SK-N-SH (cell line): Measurements from ENCODE around the gene CTNNB1. TPM values are rescaled to one million over a fixed set of nuclear protein-coding genes. Genes with fewer than 3 reads are reported as not detected.

Experiments used
- CTCF ChIA-PET: fragments of 300-600, 350-600 bp; formaldehyde crosslinking; extraction: SDS; loops from one replicate; lab custom pipeline; 2021; lab: Yijun Ruan, JAX
- POLR2A ChIA-PET: fragments of 350-600 bp; sonication (Branson Sonifier 250); formaldehyde crosslinking; extraction: SDS; loops from one replicate; lab custom pipeline; 2020; ENCODE audit warnings: antibody characterized with exemption, inconsistent platforms; lab: Yijun Ruan, JAX
- DNase-seq: peaks from one replicate; pipeline ENCODE4 v3.0.0; 2012
- H2AFZ ChIP-seq: fragments of 200-600 bp; sonication (generic); 2 replicates; pipeline ENCODE4 v1.8.1; 2016; ENCODE audit warnings: antibody characterized with exemption, mild to moderate bottlenecking, low read depth
- H3F3A ChIP-seq: fragments of 200-600 bp; sonication (generic); replicated peaks from 2 replicates; pipeline ENCODE3; 2016; ENCODE audit warnings: antibody characterized with exemption, mild to moderate bottlenecking; ENCODE audit not compliant: insufficient read depth
- H3K27ac ChIP-seq, 2 experiments: fragments of 200-500 bp in 1 of 2; fragments of 200-600 bp in 1 of 2; sonication (Bioruptor generic) in 1 of 2; sonication (generic), shearing (Covaris generic) in 1 of 2; 2 replicates each; pipeline versions ENCODE4 v1.5.1 to v1.6.1; 2014 to 2016; ENCODE audit warnings: low read depth in 2 of 2, inconsistent platforms in 1 of 2, low read length in 1 of 2, mild to moderate bottlenecking in 1 of 2, mixed read lengths in 1 of 2
- H3K27me3 ChIP-seq: fragments of 200-600 bp; sonication (generic), shearing (Covaris generic); 2 replicates; pipeline ENCODE4 v1.6.1; 2016; ENCODE audit warnings: mixed run types; ENCODE audit not compliant: insufficient read depth
- H3K36me3 ChIP-seq, 2 experiments: fragments of 200-500 bp in 1 of 2; fragments of 200-600 bp in 1 of 2; sonication (Bioruptor generic) in 1 of 2; sonication (generic) in 1 of 2; replicated peaks in 1 of 2; 2 replicates each; pipeline versions ENCODE3 to v1.5.1; 2014 to 2016; ENCODE audit warnings: low read length in 1 of 2, mild to moderate bottlenecking in 1 of 2; ENCODE audit not compliant: insufficient read depth in 2 of 2, control insufficient read depth in 1 of 2
- H3K4me1 ChIP-seq, 2 experiments: fragments of 200-500 bp in 1 of 2; fragments of 200-600 bp in 1 of 2; sonication (Bioruptor generic) in 1 of 2; sonication (generic), shearing (Covaris generic) in 1 of 2; 2 replicates each; pipeline versions ENCODE4 v1.5.1 to v1.6.1; 2014 to 2016; ENCODE audit warnings: low read depth in 1 of 2, low read length in 1 of 2, mixed run types in 1 of 2; ENCODE audit not compliant: insufficient read depth in 2 of 2, control insufficient read depth in 1 of 2
- H3K4me2 ChIP-seq: fragments of 200-600 bp; sonication (generic), shearing (Covaris generic); 2 replicates; pipeline ENCODE4 v1.6.1; 2017; ENCODE audit warnings: mixed run types
- H3K4me3 ChIP-seq, 2 experiments: fragments of 200-500 bp in 1 of 2; fragments of 200-600 bp in 1 of 2; sonication (Bioruptor generic) in 1 of 2; sonication (generic), shearing (Covaris generic) in 1 of 2; 2 replicates each; pipeline versions ENCODE4 v1.5.1 to v1.8.1; 2014 to 2016; ENCODE audit warnings: low read depth in 2 of 2, inconsistent platforms in 1 of 2, low read length in 1 of 2, mild to moderate bottlenecking in 1 of 2, mixed read lengths in 1 of 2, moderate library complexity in 1 of 2
- H3K79me2 ChIP-seq: fragments of 200-600 bp; sonication (generic); 2 replicates; pipeline ENCODE4 v1.8.1; 2017; ENCODE audit warnings: mild to moderate bottlenecking; ENCODE audit not compliant: insufficient read depth
- H3K9ac ChIP-seq: fragments of 200-600 bp; sonication (generic); 2 replicates; pipeline ENCODE4 v1.6.1; 2017; ENCODE audit warnings: mixed run types
- H3K9me2 ChIP-seq: fragments of 200-600 bp; sonication (generic); 2 replicates; pipeline ENCODE4 v1.6.1; 2017; ENCODE audit warnings: mixed run types
- H3K9me3 ChIP-seq: fragments of 200-600 bp; sonication (generic); 2 replicates; pipeline ENCODE4 v1.6.1; 2017; ENCODE audit warnings: mixed run types, mild to moderate bottlenecking, moderate library complexity
- H4K20me1 ChIP-seq: fragments of 200-600 bp; sonication (generic); 2 replicates; pipeline ENCODE4 v1.6.1; 2017; ENCODE audit warnings: mild to moderate bottlenecking, mixed run types; ENCODE audit not compliant: insufficient read depth
- CHD2 ChIP-seq: fragments of 150-350 bp; IDR thresholded peaks from 2 replicates; pipeline ENCODE4 v1.6.1; 2018; ENCODE audit warnings: low read length; ENCODE audit not compliant: partially characterized antibody
- ELF1 ChIP-seq: IDR thresholded peaks from 2 replicates; pipeline ENCODE4 v1.4.0; 2012
- FOXM1 ChIP-seq: IDR thresholded peaks from 2 replicates; pipeline ENCODE4 v1.4.0; 2012; ENCODE audit warnings: low read depth, mild to moderate bottlenecking
- NFIC ChIP-seq: IDR thresholded peaks from 2 replicates; pipeline ENCODE4 v1.4.0; 2012; ENCODE audit warnings: borderline replicate concordance
- RAD21 ChIP-seq: IDR thresholded peaks from 2 replicates; pipeline ENCODE4 v1.6.1; 2012; ENCODE audit warnings: mild to moderate bottlenecking, low read length
- TAF1 ChIP-seq: IDR thresholded peaks from 2 replicates; pipeline ENCODE4 v1.6.1; 2012; ENCODE audit warnings: low read depth, mild to moderate bottlenecking, low read length, moderate library complexity, borderline replicate concordance
- WGBS: methylation state at CpG from one replicate; pipeline ENCODE4 v1.1.6; 2017; ENCODE audit warnings: low lambda C conversion rate; 5-methylcytosine and 5-hydroxymethylcytosine counted together
- polyA plus RNA-seq, 3 experiments: library from polyadenylated mRNA; depleted of rRNA; stranded (reverse); fragments of >200 nt; gene quantifications; 2 replicates each; pipeline ENCODE4 v1.2.3, GENCODE V29; 2012
- TF ChIP-seq, protein P1 (sequence below): fragments of 150-350 bp; IDR thresholded peaks from 2 replicates; pipeline ENCODE4 v1.6.1; 2017; ENCODE audit warnings: antibody characterized with exemption, low read length, low read depth, borderline replicate concordance
- TF ChIP-seq, protein P2 (sequence below): IDR thresholded peaks from 2 replicates; pipeline ENCODE4 v1.4.0; 2012; ENCODE audit warnings: low read depth, borderline replicate concordance
- TF ChIP-seq, protein P3 (sequence below): IDR thresholded peaks from 2 replicates; pipeline ENCODE4 v1.4.0; 2012; ENCODE audit warnings: low read depth, borderline replicate concordance
- TF ChIP-seq, protein P4 (sequence below): IDR thresholded peaks from 2 replicates; pipeline ENCODE4; 2012
- TF ChIP-seq, protein P5 (sequence below): IDR thresholded peaks from 2 replicates; pipeline ENCODE4 v1.6.1; 2012; ENCODE audit warnings: mild to moderate bottlenecking, low read depth, low read length, moderate library complexity

The CTNNB1 gene
- polyA plus RNA-seq, 1 of the 3 experiments (the other 2 are of a cell fraction) = 178 TPM

DNA sequence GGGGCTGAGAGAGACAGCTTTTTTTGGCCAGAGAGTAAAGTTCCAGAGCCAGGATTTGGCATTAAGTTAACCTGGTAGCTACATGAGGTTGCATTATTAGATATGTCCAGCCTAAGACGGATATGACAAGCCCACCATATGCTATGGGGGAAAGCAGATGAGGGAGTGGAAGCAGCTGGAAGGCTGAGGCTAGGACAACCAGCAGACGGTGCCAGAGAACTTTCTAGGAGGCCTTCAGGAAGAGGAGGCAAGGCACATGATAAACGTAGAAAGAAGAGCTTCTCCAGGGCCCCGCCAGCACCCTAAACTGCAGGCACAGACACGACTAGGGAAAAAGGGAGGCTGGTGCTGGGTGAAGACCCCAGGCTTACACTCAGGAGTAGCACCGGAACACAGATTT lies 87.0 kb downstream of the CTNNB1 start:
- no peaks in the 10 kb centered on the region for H3K36me3 ChIP-seq
- TF ChIP-seq RAD21 = peak; percentile 27
- no peak for TF ChIP-seq TAF1
- no peak for TF ChIP-seq NFIC
- no peak for TF ChIP-seq ELF1
- TF ChIP-seq, protein P1, sequence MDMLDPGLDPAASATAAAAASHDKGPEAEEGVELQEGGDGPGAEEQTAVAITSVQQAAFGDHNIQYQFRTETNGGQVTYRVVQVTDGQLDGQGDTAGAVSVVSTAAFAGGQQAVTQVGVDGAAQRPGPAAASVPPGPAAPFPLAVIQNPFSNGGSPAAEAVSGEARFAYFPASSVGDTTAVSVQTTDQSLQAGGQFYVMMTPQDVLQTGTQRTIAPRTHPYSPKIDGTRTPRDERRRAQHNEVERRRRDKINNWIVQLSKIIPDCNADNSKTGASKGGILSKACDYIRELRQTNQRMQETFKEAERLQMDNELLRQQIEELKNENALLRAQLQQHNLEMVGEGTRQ = no peak
- TF ChIP-seq, protein P2, sequence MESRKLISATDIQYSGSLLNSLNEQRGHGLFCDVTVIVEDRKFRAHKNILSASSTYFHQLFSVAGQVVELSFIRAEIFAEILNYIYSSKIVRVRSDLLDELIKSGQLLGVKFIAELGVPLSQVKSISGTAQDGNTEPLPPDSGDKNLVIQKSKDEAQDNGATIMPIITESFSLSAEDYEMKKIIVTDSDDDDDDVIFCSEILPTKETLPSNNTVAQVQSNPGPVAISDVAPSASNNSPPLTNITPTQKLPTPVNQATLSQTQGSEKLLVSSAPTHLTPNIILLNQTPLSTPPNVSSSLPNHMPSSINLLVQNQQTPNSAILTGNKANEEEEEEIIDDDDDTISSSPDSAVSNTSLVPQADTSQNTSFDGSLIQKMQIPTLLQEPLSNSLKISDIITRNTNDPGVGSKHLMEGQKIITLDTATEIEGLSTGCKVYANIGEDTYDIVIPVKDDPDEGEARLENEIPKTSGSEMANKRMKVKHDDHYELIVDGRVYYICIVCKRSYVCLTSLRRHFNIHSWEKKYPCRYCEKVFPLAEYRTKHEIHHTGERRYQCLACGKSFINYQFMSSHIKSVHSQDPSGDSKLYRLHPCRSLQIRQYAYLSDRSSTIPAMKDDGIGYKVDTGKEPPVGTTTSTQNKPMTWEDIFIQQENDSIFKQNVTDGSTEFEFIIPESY = no peak
- TF ChIP-seq, protein P3, sequence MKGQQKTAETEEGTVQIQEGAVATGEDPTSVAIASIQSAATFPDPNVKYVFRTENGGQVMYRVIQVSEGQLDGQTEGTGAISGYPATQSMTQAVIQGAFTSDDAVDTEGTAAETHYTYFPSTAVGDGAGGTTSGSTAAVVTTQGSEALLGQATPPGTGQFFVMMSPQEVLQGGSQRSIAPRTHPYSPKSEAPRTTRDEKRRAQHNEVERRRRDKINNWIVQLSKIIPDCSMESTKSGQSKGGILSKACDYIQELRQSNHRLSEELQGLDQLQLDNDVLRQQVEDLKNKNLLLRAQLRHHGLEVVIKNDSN = no peak
- TF ChIP-seq, protein P4, sequence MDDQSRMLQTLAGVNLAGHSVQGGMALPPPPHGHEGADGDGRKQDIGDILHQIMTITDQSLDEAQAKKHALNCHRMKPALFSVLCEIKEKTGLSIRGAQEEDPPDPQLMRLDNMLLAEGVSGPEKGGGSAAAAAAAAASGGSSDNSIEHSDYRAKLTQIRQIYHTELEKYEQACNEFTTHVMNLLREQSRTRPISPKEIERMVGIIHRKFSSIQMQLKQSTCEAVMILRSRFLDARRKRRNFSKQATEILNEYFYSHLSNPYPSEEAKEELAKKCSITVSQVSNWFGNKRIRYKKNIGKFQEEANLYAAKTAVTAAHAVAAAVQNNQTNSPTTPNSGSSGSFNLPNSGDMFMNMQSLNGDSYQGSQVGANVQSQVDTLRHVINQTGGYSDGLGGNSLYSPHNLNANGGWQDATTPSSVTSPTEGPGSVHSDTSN = no peak
- TF ChIP-seq, all 33 proteins: peak for 1
- Histone ChIP-seq H4K20me1 (no peaks in the 10 kb centered on the region), H3K4me2 (no peak overlapping the region), H2AFZ (no peak overlapping the region), H3K27me3 (no peaks in the 10 kb centered on the region), H3K9me2 (no peaks in the 10 kb centered on the region), H3K4me3 (no peak overlapping the region), H3K4me1 (no peaks in the 10 kb centered on the region), H3F3A (no peaks in the 10 kb centered on the region), H3K9me3 (no peaks in the 10 kb centered on the region), H3K9ac (no peak overlapping the region), H3K79me2 (no peaks in the 10 kb centered on the region), H3K27ac (no peak overlapping the region)
- DNase-seq = no peak
- ChIA-PET CTCF (interaction anchor here (0.9 kb wide), 1 partner anchor 17 kb away, joined by 3 read pairs; no protein-coding TSS in a partner anchor), POLR2A (no interaction called here)
- WGBS = 68% methylated on average over 6 of the region's 6 CpGs

DNA sequence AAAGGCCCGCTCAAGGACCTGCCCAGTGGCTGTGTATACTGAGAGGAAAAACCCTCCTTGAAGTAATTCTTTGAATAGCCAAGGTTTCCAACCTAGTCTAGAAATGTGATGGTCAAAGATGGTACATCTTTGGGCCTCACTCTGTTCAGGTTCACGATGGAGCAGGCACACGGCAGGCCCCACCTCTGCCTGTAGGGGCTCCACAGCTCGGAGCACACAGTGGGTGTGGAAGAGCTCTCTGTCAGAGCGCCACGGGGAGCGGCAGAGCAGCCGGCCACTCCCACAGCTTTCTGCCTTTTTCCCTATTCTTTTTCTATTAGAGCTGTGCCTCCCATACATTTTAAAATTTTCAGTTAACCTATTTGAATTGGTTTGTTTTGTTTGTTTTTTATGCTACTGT lies 89.5 kb downstream of the CTNNB1 start:
- Histone ChIP-seq H3K36me3 (no peaks in the 10 kb centered on the region), H3K4me2 (no peak overlapping the region), H2AFZ (no peak overlapping the region), H3K4me1 (no peaks in the 10 kb centered on the region), H3K9me3 (no peaks in the 10 kb centered on the region), H3K27me3 (no peaks in the 10 kb centered on the region), H3K9ac (no peak overlapping the region), H3K4me3 (no peak overlapping the region), H3F3A (no peaks in the 10 kb centered on the region), H3K79me2 (no peaks in the 10 kb centered on the region), H3K27ac (no peak overlapping the region), H4K20me1 (no peaks in the 10 kb centered on the region), H3K9me2 (no peaks in the 10 kb centered on the region)
- ChIA-PET POLR2A (no interaction called here), CTCF (no interaction called here)
- DNase-seq = no peak
- 89% methylated on average over 7 of the region's 8 CpGs for WGBS
- TF ChIP-seq, protein P1 = no peak
- TF ChIP-seq ELF1 = no peak
- TF ChIP-seq, protein P5, sequence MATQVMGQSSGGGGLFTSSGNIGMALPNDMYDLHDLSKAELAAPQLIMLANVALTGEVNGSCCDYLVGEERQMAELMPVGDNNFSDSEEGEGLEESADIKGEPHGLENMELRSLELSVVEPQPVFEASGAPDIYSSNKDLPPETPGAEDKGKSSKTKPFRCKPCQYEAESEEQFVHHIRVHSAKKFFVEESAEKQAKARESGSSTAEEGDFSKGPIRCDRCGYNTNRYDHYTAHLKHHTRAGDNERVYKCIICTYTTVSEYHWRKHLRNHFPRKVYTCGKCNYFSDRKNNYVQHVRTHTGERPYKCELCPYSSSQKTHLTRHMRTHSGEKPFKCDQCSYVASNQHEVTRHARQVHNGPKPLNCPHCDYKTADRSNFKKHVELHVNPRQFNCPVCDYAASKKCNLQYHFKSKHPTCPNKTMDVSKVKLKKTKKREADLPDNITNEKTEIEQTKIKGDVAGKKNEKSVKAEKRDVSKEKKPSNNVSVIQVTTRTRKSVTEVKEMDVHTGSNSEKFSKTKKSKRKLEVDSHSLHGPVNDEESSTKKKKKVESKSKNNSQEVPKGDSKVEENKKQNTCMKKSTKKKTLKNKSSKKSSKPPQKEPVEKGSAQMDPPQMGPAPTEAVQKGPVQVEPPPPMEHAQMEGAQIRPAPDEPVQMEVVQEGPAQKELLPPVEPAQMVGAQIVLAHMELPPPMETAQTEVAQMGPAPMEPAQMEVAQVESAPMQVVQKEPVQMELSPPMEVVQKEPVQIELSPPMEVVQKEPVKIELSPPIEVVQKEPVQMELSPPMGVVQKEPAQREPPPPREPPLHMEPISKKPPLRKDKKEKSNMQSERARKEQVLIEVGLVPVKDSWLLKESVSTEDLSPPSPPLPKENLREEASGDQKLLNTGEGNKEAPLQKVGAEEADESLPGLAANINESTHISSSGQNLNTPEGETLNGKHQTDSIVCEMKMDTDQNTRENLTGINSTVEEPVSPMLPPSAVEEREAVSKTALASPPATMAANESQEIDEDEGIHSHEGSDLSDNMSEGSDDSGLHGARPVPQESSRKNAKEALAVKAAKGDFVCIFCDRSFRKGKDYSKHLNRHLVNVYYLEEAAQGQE = no peak
- TF ChIP-seq FOXM1 = no peak
- TF ChIP-seq, protein P3 = no peak
- no peak for TF ChIP-seq CHD2
- TF ChIP-seq, protein P4 = no peak
